Stimulated activated naive CD8-positive, alpha-beta T cell treated with anti-CD3 and anti-CD28 coated beads, Interleukin-15, amount 100 ng/mL, for 72 hours (primary cell): ENCODE data around the gene ELFN2.

Experiments
- ATAC-seq: fragments of 150-1000 bp; cut with Tn5 transposase; 2 replicates; pipeline ENCODE4 v1.10.0; 2021; ENCODE audit warnings: mild to moderate bottlenecking, moderate library complexity
- DNase-seq, 2 donors: peaks; one replicate each; pipeline ENCODE4 v3.0.0; 2021 to 2022
- H3K27ac Mint-ChIP-seq, 2 donors: one replicate each; pipeline ENCODE4 v1.8.0; 2022; ENCODE audit warnings: mild to moderate bottlenecking in 2 of 2, mixed read lengths in 2 of 2, moderate library complexity in 2 of 2
- H3K27me3 Mint-ChIP-seq: one replicate; pipeline ENCODE4 v1.8.0; 2022; ENCODE audit warnings: mixed read lengths
- H3K4me1 Mint-ChIP-seq: one replicate; pipeline ENCODE4 v1.8.0; 2022; ENCODE audit warnings: mild to moderate bottlenecking, mixed read lengths
- H3K4me3 Mint-ChIP-seq, 2 donors: one replicate each; pipeline ENCODE4 v1.8.0; 2022; ENCODE audit warnings: mild to moderate bottlenecking in 2 of 2, mixed read lengths in 2 of 2, moderate library complexity in 1 of 2
- H3K9me3 Mint-ChIP-seq, 2 donors: one replicate each; pipeline ENCODE4 v1.8.0; 2022; ENCODE audit warnings: mixed read lengths in 2 of 2

ELFN2 gene

GRCh38 chr22:37460684-37461083 lies 33.4 kb upstream of the ELFN2 start:
- H3K27me3 Mint-ChIP-seq: no peaks in the 10 kb centered on the region
- DNase-seq (no peak), ATAC-seq (no peak)
- no peak overlapping the region for H3K4me3 Mint-ChIP-seq
- no peak overlapping the region for H3K27ac Mint-ChIP-seq
- H3K9me3 Mint-ChIP-seq: no peaks in the 10 kb centered on the region
- H3K4me1 Mint-ChIP-seq: peaks cover 14% of the 10 kb centered on the region

DNA sequence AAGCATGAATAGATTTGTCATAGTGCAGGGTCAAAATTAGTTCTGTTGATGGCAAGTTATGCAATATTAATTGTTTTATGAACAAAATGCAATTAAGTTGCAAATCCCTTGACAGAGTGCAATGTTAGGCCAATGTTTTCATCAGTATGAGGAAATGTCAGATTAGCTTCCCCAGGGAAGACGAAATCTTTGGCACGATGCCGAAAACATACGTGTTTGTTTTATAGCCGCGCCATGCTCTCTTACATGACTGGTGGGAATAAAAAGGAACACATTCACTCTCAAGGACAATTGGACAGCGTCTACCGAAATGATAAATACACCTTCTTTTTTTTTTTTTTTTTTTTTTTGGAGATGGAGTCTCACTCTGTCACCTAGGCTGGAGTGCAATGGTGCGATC lies 31.9 kb upstream of the ELFN2 start:
- no peak for ATAC-seq
- no peaks in the 10 kb centered on the region for H3K9me3 Mint-ChIP-seq

GRCh38 chr22:37457093-37457893 lies 30.0 kb upstream of the ELFN2 start:
- no peak overlapping the region for H3K4me3 Mint-ChIP-seq
- DNase-seq (peak; percentile 81 to 83), ATAC-seq (peak; percentile 99)
- no peaks in the 10 kb centered on the region for H3K9me3 Mint-ChIP-seq
- no peaks in the 10 kb centered on the region for H3K27me3 Mint-ChIP-seq
- H3K4me1 Mint-ChIP-seq: peaks cover 8% of the 10 kb centered on the region
- H3K27ac Mint-ChIP-seq: peak overlapping the region; percentile 15 to 56

More for the DNA sequence above, 31.9 kb upstream of the ELFN2 start:
- DNase-seq: no peak
- no peak overlapping the region for H3K4me3 Mint-ChIP-seq
- H3K27me3 Mint-ChIP-seq: no peaks in the 10 kb centered on the region
- H3K4me1 Mint-ChIP-seq: peaks cover 8% of the 10 kb centered on the region
- H3K27ac Mint-ChIP-seq: no peak overlapping the region

- Mint-ChIP-seq H3K4me3 (no peak overlapping the region), H3K27ac (no peak overlapping the region)
- ATAC-seq: no peak
Measured at GRCh38 chr22:37456346-37456745, 29.1 kb upstream of the ELFN2 start.

GRCh38 chr22:37455896-37456295 lies 28.6 kb upstream of the ELFN2 start:
- H3K27ac Mint-ChIP-seq: no peak overlapping the region
- ATAC-seq (no peak), DNase-seq (no peak)
- peaks cover 9% of the 10 kb centered on the region for H3K4me1 Mint-ChIP-seq
- H3K9me3 Mint-ChIP-seq: no peaks in the 10 kb centered on the region
- no peak overlapping the region for H3K4me3 Mint-ChIP-seq
- H3K27me3 Mint-ChIP-seq: no peaks in the 10 kb centered on the region

More at GRCh38 chr22:37456346-37456745, 29.1 kb upstream of the ELFN2 start:
- Mint-ChIP-seq H3K9me3 (no peaks in the 10 kb centered on the region), H3K27me3 (no peaks in the 10 kb centered on the region), H3K4me1 (peaks cover 8% of the 10 kb centered on the region)
- no peak for DNase-seq

DNA sequence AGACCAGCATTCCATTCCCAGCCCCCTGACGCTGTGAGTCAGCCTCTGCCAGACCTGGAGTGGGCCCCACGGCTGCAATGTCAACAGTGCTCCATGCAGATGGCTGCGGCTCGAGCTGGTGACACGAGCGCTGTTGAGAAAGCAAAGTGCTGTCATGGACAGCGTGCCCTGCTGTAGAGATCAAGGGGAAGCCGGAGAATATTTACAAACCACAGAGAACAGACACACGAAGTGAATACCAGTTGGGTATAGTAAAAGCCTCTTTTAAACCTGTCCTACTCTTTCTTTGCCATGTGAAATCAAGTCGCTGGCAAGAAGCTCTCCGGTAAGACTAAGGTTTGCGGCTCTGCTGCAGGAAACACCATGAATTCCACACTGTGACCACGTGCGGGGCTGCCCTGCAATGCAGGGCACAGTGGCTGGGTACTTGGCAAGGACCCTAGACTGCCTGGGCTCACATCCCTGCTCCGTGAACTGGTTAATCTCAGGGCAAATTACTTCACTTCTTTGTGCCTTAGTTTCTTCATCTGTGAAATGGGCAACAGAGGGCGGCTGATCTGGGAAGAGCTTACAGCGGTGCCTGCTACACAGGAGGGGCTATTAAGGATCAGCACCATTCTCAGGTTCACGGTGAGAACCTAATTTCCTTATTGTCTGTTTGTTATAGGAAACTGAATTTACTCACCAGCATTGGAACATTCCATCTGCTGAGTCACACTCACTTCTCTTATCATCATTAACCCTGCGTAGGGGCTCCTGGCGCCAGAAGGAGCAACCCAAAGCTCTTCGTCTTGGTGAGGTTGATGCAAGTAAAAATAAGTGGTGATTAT lies 27.8 kb upstream of the ELFN2 start:
- Mint-ChIP-seq H3K4me3 (no peak overlapping the region), H3K27me3 (no peaks in the 10 kb centered on the region), H3K4me1 (peaks cover 17% of the 10 kb centered on the region), H3K9me3 (no peaks in the 10 kb centered on the region), H3K27ac (no peak overlapping the region)
- DNase-seq (no peak), ATAC-seq (no peak)

DNA sequence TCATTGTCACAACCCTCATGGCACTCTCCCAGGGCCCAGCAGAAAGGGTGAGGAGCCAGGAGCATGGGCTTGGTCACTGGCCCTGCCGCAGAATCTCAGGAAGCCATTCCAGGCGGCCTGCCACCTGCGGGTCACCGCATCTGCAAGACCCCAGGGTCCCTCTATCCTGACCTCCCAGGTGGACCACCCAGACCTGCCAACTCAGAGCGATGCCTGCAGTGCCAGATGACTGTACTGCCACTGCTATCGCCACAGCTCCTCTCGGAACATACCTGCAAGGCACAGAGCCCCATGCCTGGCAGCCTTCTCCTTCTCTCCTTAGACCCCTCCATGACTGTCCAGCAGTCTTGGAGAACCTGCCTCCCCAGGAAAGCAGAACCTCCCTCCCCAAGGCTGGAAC lies 26.4 kb upstream of the ELFN2 start:
- DNase-seq: no peak
- Mint-ChIP-seq H3K9me3 (no peaks in the 10 kb centered on the region), H3K4me3 (no peak overlapping the region), H3K27me3 (no peaks in the 10 kb centered on the region), H3K4me1 (peaks cover 18% of the 10 kb centered on the region), H3K27ac (no peak overlapping the region)
- ATAC-seq: no peak

- Mint-ChIP-seq H3K9me3 (no peaks in the 10 kb centered on the region), H3K4me3 (no peak overlapping the region), H3K27me3 (peaks cover 10% of the 10 kb centered on the region), H3K4me1 (peaks cover 10% of the 10 kb centered on the region), H3K27ac (no peak overlapping the region)
- ATAC-seq (no peak), DNase-seq (no peak)
Measured at GRCh38 chr22:37451218-37451617, 23.9 kb upstream of the ELFN2 start.

GRCh38 chr22:37449331-37450001 lies 22.2 kb upstream of the ELFN2 start:
- H3K4me1 Mint-ChIP-seq: peaks cover 10% of the 10 kb centered on the region
- H3K4me3 Mint-ChIP-seq: no peak overlapping the region
- no peaks in the 10 kb centered on the region for H3K9me3 Mint-ChIP-seq
- peak overlapping the region in 1 of 2 donors; percentile 46 for H3K27ac Mint-ChIP-seq
- ATAC-seq (no peak), DNase-seq (no peak)
- peaks cover 10% of the 10 kb centered on the region for H3K27me3 Mint-ChIP-seq

GRCh38 chr22:37448516-37449127 lies 21.3 kb upstream of the ELFN2 start:
- Mint-ChIP-seq H3K27me3 (peaks cover 10% of the 10 kb centered on the region), H3K4me3 (no peak overlapping the region), H3K9me3 (no peaks in the 10 kb centered on the region), H3K4me1 (peaks cover 10% of the 10 kb centered on the region), H3K27ac (peak overlapping the region in 1 of 2 donors; percentile 90)
- no peak for ATAC-seq
- no peak for DNase-seq

- Mint-ChIP-seq H3K27me3 (peaks cover 10% of the 10 kb centered on the region), H3K4me1 (peaks cover 4% of the 10 kb centered on the region), H3K27ac (no peak overlapping the region), H3K4me3 (no peak overlapping the region), H3K9me3 (peaks cover 0 to 11% of the 10 kb centered on the region in 2 donors)
- DNase-seq (no peak), ATAC-seq (no peak)
Measured at GRCh38 chr22:37445501-37445900, 18.2 kb upstream of the ELFN2 start.

DNA sequence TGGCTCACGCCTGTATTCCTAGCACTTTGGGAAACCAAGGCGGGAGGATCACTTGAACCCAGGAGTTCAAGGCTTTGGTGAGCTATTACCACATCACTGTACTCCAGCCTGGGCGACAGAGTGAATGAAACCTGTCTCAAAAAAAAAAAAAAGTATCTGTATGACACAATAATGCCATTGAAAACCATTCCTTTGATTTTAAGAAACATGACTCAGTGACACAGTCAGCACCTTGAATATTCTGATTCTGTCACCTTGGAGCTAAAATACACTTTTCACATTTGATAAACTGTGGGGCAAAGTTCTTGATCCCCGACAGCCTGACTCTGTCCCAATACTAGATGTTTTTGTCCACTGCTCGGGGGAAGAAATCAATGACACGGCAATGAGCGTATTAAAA lies 16.7 kb upstream of the ELFN2 start:
- H3K27ac Mint-ChIP-seq: no peak overlapping the region
- DNase-seq (no peak), ATAC-seq (no peak)
- H3K27me3 Mint-ChIP-seq: peaks cover 10% of the 10 kb centered on the region
- H3K9me3 Mint-ChIP-seq: peaks cover 0 to 12% of the 10 kb centered on the region in 2 donors
- H3K4me1 Mint-ChIP-seq: no peaks in the 10 kb centered on the region
- H3K4me3 Mint-ChIP-seq: no peak overlapping the region

GRCh38 chr22:37443086-37443485 lies 15.8 kb upstream of the ELFN2 start:
- peaks cover 0 to 12% of the 10 kb centered on the region in 2 donors for H3K9me3 Mint-ChIP-seq
- no peak overlapping the region for H3K27ac Mint-ChIP-seq
- peaks cover 4% of the 10 kb centered on the region for H3K27me3 Mint-ChIP-seq
- ATAC-seq (no peak), DNase-seq (no peak)
- H3K4me1 Mint-ChIP-seq: no peaks in the 10 kb centered on the region
- H3K4me3 Mint-ChIP-seq: no peak overlapping the region

- peak overlapping the region in 1 of 2 donors; percentile 85 for H3K27ac Mint-ChIP-seq
- no peaks in the 10 kb centered on the region for H3K4me1 Mint-ChIP-seq
- no peaks in the 10 kb centered on the region for H3K27me3 Mint-ChIP-seq
- H3K9me3 Mint-ChIP-seq: peaks cover 0 to 12% of the 10 kb centered on the region in 2 donors
- DNase-seq (no peak), ATAC-seq (peak; percentile 56)
- no peak overlapping the region for H3K4me3 Mint-ChIP-seq
Measured at GRCh38 chr22:37442537-37442936, 15.3 kb upstream of the ELFN2 start.

GRCh38 chr22:37442135-37442534 lies 14.9 kb upstream of the ELFN2 start:
- Mint-ChIP-seq H3K4me3 (no peak overlapping the region), H3K27ac (peak overlapping the region in 1 of 2 donors; percentile 85), H3K27me3 (no peaks in the 10 kb centered on the region), H3K4me1 (no peaks in the 10 kb centered on the region), H3K9me3 (peaks cover 0 to 12% of the 10 kb centered on the region in 2 donors)
- ATAC-seq: no peak
- no peak for DNase-seq
